ENCODE results near the gene PMS1.
"Not testable (repeated sequence)": the region's sequence is repeated elsewhere in the genome, so short reads cannot be mapped to it uniquely, and the experiment has no call there.

PMS1 gene

DNA sequence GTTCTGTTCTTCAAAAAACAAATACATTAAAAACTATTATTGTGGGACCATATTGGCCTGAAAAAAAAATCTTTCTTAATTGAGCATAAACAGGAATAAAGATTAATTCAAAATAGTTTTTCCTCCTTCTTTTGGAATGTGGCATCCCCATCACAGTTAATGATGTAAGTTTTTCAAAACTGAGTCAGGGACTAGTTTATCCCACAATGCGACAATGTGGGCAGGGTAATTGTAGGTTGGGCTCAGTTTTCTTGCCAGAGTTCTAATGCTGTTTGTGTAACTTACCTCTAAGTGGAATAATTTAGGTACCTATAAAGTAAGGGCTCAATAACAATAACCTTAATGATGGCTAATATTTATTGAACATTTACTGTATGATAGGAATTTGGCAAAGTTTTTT is 82.0 kb downstream of the PMS1 start:
- DNase-seq = no peak

DNA sequence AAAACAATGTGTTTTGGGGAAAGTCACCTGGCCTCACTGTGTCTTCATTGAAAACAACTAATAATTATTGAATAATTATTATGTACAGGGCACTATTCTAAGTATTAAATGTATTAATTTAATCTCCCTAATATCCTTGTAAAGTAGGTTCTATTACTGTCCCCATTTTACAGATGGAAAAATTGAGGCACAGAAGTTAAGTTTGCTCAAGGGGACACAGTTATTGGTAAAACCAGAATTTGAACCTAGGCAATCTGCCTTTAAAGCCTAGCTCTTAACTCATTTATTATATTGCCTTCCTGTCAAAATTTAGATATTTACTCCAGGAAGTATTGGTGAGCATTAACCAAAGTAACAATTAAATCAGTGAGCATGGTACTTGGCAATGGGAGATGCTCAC is 84.6 kb downstream of the PMS1 start:
- DNase-seq = no peak

DNA sequence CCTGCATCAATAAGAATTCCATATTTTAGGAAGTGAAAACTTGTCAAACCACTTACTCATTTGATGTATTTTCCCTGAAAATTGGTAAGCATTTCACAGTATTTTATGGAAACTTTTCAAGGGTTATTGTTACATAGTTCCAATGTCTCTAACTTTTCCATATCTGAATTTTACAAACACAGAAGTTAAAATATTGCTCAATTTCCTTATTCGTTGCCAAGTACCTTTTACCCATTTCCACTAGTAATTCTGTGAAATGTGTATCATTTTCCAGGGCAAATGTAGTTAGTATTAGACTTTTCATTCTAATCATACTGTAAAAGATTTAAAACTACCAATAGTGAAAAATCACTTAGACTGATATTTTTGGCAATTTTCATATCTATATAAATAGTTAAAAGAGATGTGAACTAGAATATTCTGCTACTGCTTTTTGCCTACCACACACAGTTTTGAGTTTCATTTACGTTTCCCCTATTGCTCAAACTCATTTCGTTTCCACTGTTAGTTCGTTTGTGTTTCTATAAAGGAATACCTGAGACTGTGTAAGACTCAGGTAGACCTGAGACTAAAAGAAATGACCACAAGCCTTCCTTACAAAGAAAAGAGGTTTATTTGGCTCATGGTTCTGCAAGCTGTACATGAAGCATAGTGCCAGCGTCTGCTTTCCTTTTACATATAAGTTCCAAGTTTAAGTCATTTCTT is 86.3 kb downstream of the PMS1 start:
- no peak for DNase-seq

DNA sequence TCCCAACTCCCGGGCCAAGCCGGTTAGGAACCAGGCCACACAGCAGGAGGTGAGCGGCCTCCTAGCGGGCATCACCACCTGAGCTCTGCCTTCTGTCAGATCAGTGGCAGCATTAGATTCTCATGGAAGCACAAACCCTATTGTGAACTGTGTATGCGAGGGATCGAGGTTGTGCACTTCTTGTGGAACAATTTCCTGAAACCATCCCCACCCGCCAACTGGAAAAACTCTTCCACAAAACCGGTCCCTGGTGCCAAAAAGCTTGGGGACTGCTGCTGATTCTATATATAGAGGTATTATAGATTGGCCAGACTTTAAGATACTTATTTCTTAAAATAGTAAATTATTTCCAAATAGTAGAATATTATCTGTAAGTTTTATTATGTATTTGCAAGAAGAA is 89.4 kb downstream of the PMS1 start:
- no peak for DNase-seq

DNA sequence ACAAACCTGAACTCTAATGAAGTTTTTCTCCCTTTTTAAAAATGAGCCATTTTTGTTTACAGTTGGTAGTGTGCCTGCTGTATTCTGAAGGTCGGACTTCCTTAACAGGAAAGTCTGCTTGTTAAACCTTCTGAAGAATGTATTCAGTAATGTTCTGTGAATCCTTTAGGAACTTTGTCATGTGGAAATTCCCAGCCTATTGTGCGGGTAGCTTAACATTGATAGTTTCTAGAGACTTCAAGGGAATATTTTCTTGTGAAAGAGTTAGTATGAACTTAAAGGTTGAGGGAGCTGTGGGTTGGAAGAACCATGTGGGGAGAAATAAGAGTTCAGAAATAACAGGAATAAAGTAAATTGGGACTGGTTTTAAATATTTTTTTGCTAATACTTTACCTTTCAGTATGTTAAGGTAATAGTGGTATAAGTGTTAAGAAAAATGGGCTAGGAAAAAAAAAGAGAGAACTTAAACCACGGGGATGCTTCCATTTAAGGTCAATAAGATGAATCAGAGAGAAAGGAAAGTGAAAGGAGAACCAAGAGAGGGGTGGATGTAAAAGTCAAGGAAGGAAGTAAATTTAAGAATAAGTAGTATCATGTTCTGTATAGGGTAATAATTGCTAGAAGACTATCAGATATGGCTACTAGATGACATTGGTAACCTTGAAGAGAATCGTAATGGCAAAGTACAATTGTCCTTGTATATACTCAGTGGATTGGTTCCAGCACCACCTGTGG is 90.5 kb downstream of the PMS1 start:
- DNase-seq = no peak

DNA sequence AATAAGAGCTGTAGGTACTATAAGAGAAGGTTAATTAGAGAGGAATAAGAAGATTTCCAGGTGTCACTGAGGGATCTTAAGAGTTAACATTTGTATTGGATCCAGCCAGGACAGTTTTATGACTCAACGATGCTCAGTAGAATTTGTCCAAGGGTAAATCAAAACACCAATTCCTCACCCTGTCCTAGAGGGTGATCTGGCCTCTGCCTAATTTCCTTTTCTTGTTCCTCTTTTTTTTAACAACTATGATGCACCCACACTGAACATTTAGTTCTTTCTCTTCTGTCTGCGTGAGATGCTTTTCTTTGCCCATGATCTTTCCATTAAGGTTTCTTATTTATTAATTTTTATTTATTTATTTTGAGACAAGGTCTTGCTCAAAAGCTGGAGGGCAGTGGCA is 92.0 kb downstream of the PMS1 start:
- DNase-seq = no peak

DNA sequence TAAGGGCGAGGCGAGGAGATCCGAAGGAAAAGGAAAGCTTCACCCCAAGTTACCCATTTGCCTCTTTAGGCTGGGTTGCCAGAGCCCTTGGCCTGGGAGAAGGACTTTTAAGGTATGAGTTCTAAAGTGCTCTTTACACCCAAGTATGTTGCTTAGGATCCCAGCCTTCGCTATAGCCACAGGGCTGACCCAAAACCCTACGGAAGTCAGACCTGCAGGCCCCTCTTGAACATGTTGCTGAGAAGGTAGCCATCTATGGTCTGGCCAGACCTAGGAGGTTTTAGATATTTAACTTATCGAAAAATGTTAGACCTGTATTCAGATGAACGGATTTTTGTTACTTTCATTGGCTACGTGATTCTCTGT is 95.4 kb downstream of the PMS1 start:
- no peak for DNase-seq

DNA sequence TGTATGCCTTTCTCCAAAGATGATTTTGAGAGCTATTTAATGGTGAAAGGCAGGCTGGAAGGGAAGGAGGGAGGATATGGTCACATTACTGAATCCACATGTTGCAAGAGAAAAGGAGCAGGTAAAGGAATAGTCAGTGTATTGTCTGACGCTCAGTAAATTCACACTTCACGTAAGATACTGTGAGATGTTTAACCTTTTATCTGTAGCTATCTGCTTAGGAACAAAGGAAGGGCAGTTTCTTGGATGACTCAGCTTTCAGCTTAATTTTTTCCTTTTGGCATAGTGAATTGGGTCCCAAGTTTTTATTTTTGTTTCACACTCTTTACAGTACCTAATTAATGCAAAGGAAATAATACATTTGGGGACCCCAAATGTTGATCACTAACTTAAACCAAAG is 96.2 kb downstream of the PMS1 start:
- DNase-seq = no peak

DNA sequence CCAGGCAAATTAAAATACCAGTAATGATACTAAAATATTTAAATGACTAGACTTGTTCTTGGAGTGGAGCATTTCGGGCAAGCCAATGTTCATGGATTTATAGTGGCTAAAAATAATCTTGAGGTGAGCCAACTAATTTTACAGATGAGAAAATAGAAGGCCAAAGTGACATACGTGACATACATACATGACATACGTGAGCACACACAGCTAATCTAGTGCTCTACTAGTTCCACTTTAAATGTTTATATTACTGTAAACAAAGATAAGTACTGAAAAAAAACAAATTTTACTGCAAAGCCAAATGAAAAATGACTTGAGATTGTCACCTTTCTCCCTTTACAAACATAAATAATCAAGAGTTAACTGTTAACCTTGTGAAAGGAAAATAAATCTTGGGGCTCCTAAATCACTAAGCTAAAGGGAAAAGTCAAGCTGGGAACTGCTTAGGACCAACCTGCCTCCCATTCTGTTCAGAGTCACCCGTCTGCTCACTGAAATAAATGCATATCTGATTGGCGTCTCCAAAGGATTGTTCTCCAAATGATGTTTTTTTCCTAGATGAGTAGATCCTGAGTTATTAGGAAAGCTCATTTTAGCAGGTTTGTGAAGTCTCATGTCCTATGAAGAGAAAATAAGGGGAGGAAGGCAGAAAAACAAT is 96.7 kb downstream of the PMS1 start:
- no peak for DNase-seq

DNA sequence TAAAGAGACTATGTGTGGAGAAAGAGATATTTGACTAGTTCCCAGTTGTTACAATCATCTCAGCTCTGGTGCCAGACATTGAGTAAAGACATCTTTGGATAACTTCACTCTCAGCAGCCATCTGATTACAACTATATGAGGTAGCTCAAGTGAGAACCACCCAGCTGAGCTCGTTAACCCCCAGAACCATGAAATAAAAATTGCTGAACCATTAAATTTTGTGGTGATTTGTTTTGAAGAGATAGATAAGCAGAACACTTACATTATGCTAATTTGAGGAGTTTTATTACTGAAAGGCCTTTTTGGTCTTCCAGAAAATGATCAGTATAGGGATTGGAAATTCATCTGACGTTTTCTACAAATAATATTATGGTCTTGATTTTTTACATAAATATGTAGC is 101.1 kb downstream of the PMS1 start:
- no peak for DNase-seq

DNA sequence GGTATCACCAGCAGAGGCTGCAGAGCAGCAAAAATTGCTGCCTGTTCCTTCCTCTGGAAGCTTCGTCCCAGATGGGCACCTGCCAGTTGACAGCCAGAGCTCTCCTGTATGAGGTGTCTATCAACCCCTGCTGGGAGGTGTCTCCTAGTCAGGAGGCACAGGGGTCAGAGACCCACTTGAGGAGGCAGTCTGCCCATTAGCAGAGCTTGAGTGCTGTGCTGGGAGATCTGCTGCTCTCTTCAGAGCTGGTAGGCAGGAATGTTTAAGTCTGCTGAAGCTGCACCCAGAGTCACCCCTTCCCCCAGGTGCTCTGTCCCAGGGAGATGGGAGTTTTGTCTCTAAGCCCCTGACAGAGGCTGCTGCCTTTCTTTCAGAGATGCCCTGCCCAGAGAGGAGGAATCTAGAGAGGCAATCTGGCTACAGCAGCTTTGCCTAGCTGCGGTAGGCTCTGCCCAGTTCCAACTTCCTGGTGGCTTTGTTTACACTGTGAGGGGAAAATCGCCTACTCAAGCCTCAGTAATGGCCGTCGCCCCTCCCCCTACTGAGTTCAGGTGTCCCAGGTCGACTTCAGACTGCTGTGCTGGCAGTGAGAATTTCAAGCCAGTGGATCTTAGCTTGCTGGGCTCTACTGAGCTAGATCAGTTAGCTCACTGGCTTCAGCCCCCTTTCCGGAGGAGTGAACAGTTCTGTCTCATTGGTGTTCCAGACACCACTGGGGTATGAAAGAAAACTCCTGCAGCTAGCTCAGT is 108.5 kb downstream of the PMS1 start:
- DNase-seq = not testable (repeated sequence)

DNA sequence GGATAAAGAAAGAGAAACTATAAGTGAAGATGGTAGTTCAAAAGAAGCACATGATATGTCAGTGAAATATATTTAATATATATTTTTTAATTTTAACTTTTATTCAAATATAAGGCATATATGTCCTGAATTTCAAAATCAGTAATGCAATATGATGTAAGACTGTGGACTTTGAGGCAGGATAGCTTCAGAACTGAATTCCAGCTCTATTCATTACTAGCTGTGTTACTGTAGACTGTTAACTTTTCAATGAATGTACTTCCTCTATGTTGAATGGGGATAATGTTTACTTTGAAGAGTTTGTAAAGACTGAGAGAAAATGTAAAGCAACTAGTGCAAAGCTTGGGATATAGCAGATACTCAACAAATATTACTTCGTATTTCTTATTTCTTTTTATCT is 112.6 kb downstream of the PMS1 start:
- no peak for DNase-seq

DNA sequence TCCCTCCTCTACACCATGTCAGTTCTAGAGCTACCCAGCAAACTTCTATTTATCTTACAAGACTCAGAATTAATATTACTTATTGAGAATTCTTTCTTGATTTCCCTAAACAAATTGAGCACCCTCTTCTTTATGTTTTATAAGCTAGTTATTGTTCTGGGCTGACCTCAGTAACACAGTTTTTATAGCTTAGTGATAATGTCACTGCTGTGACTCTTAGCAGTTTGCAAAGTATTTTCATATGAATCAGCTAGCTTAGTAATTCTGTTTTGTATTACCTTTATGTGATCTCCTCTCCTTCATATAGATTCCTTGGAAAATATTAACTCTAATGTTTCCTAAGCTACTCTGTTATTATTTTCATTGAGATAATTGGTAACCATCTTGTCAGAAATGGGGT is 114.9 kb downstream of the PMS1 start:
- DNase-seq = no peak

DNA sequence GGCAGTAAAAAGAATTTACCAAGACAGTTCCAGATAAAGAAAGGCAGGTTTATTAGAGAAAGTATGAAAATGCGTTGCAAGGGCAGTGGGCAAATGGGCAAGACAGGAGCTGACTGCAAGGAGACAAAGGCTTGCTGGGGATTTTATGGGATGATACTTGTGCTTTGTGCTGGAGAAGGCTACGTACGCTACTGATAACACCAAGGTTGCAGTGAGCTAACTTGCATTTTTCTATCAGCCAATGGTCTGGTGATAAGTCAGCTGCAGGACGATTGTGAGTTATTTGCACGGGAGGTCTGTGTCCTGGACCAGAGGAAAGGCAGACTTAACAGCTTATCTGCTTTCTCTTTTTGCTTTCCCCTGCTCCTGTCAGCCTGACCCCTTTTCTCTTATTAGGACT is 116.5 kb downstream of the PMS1 start:
- no peak for DNase-seq

DNA sequence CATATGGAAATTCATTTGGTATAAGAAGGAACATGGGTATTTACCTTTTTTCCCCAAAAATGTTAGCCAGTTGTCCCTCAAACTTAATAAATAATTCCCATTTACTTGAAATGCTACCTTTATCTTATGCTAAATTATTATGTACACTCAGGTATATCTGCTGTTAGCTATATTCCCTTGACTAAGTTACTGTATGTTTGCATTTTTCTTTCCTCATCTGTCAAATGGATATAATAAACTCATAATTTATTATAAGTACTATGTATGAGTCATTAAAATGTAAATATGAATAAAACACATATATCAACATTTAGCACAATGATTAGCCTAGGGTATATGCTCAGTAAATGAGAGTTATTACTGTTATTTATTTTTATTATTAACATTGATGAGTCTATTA is 117.4 kb downstream of the PMS1 start:
- DNase-seq = no peak

DNA sequence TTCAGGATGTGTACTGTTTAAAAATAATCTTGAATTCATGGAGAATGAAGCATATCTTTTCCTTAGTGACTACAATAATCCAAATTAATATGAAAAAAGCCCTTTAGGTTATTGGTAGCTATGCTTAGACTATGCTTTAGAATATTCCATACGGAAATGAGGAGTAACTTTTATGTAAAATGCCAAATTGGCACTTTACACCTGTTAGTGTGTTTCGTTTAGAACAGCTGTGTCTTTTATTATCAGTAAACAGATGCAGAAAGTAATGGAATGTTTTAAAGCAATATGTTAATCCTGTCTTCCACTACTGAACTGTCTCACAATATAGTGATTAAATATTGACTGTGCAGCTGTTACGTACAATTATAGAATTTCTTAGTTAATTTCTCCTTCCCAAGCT is 129.6 kb downstream of the PMS1 start:
- no peak for DNase-seq

DNA sequence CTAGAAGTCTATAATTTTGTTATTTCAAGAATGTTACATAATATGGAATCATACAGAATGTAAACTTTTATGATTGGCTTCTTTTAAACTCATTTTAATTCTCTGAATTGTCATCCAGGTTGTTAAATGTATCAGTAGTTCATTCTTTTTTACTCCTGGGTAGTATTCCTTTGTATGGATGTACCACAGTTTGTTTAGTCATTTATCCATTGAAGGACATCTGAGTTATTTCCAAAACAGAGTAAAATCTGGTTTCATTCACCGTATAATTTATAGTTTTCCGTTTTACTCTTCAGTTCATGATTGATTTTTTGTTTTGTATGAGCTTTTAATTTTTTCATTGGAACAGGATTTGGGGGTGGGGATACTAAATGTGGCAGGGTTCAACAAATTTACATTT is 132.4 kb downstream of the PMS1 start:
- DNase-seq = no peak
